Epidermal melanocyte (primary cell): Measurements from ENCODE around the gene SDHA.
"Not testable (repeated sequence)": the region's sequence is repeated elsewhere in the genome, so short reads cannot be mapped to it uniquely, and the experiment has no call there.

Source experiments
- DNase-seq: peaks from one replicate; pipeline ENCODE4 v3.0.0; 2011; ENCODE audit warnings: low spot score; ENCODE audit not compliant: insufficient read length

SDHA gene

DNA sequence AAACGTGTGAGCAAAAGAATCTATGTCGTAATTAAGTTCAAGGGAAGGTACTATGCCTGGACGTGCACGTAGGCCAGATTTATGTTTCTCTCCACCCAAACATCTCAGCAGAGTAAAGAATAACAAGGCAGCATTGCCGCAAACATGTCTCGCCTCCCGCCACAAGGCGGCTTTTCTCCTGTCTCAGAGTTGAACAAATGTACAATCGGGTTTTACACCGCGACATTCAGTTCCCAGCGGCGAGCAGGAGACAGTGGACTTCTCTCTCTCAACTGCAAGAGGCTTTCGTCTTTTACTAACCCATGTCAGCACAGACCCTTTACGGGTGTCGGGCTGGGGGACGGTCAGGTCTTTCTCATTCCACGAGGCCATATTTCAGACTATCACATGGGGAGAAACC, 21.1 kb upstream of the SDHA start:
- not testable (repeated sequence) for DNase-seq

DNA sequence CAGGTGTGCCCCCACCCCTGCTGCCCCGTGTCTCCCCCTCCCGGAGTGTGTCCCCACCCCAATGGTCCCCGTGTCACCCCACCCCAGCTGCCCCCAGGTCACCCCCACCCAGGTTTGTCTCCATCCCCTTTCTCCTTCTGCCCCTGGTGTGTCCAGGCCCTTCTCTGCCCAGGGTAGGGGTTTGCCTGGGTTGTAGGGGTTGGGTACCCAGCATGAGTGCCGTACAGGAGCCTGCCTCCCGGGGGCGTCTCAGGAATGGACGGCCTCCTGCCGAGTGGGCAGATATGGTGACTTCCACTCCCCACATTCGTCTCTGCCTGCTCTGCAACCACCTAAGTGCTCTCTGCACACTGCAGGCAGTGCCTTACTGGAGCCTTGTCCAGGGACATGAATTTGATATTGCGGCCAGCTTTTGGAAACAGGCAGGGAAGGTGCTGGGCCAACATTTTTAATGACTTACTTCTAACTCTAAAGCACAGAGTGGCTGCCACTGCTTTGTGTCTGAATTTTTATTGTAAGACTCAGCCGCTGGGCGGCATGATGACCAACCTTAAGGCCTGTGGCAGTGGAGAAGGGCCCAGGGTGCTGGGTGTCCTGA, 20.1 kb upstream of the SDHA start:
- peak; percentile 0 for DNase-seq

DNA sequence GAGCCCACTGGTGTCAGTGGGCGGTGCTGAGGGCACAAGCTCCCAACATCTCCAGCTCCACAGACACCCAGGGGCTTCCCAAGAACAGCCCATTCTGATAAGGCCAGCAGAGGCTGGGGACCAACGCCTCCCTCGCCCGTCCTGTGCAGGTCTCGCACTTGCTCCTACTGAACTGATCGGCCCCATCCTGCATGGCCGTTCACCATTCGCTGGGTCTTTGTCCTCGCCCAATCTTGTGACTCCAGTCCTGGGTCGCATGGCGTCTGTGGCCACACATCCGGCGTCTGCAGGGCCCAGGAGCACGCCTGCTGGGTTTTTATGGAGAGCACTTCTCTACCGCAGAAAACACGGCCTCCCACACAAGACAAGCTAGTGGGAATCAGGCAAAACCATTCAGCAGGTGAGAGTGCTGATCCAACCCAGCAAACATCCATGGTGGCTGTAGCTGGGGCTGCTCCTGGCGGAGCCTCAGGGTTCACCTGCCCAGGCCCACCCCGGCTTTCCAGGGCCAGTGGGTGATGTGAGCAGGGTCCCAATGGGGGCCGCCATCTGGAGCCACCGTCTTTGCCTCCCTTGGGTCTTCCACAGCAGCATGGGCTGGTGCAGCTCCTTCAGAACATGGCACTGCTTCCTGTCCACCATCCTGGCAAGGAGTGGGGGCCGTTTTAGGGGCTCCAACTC, 19.5 kb upstream of the SDHA start:
- DNase-seq, result peak; percentile 15

GRCh38 chr5:199197-199949, 18.7 kb upstream of the SDHA start:
- peak; percentile 12 for DNase-seq

DNA sequence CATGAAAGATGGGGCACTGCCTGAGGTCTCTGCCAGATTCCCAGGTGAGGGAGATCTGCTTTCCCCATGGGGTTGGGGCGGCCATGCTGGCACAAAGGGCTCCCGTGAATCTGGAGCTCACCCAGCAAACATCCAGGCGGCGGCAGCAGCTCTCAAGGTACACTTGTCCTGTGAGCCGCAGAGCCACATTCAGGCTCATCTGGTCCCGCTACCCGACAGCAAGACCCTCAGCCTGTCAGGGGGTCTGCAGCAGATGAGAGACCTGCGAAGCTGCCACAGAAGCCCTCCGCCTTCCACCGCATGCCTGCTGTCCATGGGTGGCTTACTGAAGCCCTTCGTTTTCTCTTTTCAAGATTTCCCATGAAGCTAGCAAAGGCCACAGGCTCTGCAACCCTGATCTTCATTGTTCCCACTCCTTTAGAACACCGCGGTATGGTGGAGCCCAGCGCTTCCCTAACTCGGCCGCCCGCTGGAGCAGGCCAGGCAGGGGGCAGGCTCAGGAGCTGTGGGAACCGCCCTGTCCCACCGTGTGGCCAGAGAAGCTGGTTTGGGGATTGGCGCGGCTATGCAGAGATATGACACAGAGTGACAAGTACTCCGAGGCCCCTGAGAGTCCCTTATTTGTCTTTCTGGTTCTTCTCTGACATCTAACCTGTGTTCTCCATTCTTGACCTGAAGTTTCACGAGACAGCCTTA, 18.0 kb upstream of the SDHA start:
- DNase-seq, result peak; percentile 11

- peak; percentile 9 for DNase-seq
Measured at GRCh38 chr5:200985-201384, 17.1 kb upstream of the SDHA start.

DNA sequence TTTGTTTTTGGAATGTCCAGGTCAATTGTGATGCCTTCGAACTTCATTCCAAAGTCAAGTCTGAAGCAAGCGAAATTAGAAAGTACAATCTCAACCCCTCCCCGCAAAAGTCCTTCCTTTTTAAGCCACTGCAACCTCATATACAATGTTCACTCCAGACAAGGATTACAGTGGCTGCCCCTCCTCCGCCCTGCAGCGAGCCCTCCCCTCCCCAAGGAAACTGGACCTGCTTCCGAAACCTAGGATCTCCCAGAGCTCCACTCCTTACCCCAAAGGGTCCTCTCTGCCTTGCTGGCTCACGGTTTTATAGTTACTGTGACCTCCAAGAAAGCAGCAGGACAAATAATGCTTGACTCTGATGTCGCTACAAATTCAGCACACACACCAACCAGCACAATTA, 16.4 kb upstream of the SDHA start:
- peak; percentile 9 for DNase-seq

GRCh38 chr5:203246-203930, 14.7 kb upstream of the SDHA start:
- DNase-seq, result no peak

DNA sequence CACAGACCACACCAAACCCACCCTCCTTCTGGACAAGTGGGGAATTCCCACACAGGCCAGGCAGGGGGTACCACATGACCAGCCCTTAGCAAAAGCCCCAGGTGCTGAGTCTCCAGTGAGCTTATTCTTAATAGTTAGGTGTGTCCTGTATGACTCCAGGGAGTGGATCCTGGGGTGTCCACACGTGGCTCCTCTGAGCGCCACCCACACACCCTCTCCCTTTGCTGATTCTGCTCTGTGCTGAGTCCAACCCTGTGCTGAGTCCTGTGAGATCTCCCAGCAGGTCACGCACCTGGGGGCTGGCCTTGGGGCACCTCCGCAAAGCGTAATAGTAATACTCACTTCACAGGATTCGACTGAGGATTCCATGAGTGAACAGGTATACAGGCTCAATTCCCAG, 14.1 kb upstream of the SDHA start:
- no peak for DNase-seq

DNA sequence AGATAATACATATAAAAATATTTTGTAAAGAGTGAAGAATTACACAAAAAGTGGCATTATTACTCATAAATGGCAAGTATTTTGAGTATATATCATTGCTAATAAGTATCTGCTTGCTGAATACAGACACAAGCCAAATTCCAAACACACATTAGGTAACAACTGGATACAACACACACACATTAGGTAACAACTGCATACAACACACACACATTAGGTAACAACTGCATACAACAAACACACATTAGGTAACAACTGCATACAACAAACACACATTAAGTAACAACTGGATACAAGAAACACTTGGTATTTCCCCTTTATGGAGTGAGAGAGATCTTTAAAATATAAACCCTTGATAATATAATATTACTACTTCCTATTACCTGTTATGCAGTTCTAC, 13.7 kb upstream of the SDHA start:
- no peak for DNase-seq

GRCh38 chr5:204966-205670, 13.0 kb upstream of the SDHA start:
- no peak for DNase-seq

DNA sequence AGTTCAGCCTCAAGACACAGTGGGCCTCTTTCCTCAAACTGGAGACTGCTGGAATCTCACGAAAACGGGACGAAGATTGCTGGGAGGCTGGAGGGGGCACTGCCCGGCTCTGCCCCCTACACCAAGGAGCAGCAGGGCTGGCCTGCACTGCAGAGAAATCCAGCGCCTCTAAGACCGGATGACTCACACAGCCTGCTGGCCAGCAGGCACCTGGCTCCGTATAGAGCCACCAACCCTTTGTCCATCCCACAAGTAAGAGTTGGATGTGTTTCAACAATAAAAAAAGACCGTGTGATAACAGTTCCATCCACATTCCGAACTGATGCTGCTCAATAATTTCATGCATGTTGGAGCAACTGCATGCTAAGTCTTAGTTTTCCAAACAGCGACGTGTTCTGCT, 11.7 kb upstream of the SDHA start:
- no peak for DNase-seq

GRCh38 chr5:206927-207536, 11.1 kb upstream of the SDHA start:
- DNase-seq, result no peak

- no peak for DNase-seq
Measured at GRCh38 chr5:207599-207998, 10.5 kb upstream of the SDHA start.

- no peak for DNase-seq
Measured at GRCh38 chr5:208449-209114, 9.5 kb upstream of the SDHA start.

DNA sequence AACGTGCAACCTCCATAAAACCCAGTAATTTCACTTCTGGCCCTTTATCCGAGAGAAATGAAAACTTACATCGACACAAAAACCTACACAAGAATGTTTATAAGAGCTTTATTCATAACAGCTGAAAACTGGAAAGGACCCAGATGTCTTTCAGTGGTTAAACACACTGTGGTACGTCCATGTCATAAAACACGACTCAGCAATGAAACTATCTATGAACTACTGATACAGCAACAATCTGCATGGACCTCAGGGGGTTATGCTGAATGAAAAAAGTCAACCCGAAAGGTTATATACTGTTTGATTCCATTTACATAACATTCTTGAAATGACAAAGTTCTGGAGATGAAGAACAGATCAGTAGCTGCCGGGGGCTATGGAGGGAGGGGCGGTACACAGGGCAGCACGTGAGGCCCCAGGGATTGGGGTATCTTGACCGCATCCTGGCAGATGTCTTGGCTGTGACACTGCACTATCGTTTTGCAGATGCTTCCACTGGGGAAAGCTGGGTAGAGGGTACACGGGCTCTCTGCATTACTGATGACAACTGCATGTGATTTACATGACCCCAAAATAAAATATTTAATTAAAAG, 4.2 kb upstream of the SDHA start:
- no peak for DNase-seq

- not testable (repeated sequence) for DNase-seq
Measured at GRCh38 chr5:215256-215655, 2.9 kb upstream of the SDHA start.

DNA sequence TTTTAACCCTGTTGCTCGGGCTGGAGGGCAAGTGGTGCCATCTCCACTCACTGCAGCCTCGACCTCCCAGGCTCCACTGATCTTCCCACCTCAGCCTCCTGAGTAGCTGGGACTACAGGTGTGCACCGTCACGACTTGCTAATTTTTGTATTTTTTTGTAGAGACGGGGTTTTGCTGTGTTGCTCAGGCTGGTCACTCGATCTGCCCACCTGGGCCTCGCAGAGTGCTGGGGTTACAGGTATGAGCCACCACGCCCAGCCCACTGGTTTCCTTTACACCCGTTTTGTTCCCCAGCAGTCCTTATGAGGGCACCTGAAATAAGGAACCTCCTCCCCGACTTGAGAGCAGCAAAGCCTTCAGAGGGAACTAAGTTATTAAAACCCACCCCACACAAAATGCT, 2.0 kb upstream of the SDHA start:
- not testable (repeated sequence) for DNase-seq

DNA sequence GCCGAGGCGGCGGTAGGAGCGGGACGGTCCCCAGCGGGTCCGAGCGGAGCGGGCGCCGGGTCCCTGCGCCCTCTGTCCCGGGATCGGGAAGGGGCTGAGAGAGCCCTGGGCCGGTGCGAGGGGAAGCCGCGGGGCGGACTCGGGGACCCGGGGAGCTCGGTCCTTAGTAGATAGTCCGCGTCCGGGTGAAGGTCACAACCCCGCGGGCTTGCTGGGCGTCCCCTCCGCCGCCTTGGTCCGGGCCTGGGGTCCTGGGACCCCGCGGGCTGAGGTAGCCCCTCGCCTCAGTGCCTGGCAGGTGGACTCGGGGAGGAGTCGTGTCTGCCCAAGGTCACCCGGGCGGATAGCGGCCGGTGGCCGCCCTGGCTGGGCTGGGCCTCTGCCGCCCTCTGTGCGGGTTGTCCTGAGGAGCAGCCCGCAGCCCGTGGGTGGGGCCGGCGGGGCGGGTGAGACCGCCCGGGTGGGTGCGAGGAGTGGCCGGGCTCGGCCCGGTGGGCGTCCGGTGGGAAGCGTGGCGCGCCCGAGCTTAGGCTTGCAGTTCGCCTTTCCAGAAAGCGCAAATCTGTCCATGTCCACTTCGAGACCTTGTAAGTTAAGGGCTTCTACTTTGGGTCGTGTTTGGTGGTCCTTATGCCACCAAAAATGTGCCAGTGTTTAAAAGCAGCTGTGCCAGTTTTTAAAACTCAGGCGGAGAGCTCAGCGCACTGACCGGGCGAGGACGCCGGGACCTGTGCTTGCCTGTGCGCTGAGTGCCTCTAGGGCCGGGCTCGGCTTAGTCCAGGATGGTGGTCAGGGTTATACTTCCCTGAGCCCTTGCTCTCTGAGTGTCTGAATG, 554 bp downstream of the SDHA start:
- DNase-seq, result no peak
